NCI-H2107 treated with DMSO at 0.1 percent for 48 hours (cell line): ENCODE results near the gene LRWD1.
"Not testable (repeated sequence)": the region's sequence is repeated elsewhere in the genome, so short reads cannot be mapped to it uniquely, and the experiment has no call there.

Experiments used
- DNase-seq: peaks from one replicate; lab custom pipeline; 2025; ENCODE audit not compliant: unreplicated experiment; lab: John Stamatoyannopoulos, UW

LRWD1 gene

GRCh38 chr7:102467581-102468477 is 3.0 kb downstream of the LRWD1 start:
- no peak for DNase-seq

GRCh38 chr7:102468478-102469350 is 3.9 kb downstream of the LRWD1 start:
- no peak for DNase-seq

- no peak for DNase-seq
Observed at GRCh38 chr7:102469351-102469971, 4.7 kb downstream of the LRWD1 start.

DNA sequence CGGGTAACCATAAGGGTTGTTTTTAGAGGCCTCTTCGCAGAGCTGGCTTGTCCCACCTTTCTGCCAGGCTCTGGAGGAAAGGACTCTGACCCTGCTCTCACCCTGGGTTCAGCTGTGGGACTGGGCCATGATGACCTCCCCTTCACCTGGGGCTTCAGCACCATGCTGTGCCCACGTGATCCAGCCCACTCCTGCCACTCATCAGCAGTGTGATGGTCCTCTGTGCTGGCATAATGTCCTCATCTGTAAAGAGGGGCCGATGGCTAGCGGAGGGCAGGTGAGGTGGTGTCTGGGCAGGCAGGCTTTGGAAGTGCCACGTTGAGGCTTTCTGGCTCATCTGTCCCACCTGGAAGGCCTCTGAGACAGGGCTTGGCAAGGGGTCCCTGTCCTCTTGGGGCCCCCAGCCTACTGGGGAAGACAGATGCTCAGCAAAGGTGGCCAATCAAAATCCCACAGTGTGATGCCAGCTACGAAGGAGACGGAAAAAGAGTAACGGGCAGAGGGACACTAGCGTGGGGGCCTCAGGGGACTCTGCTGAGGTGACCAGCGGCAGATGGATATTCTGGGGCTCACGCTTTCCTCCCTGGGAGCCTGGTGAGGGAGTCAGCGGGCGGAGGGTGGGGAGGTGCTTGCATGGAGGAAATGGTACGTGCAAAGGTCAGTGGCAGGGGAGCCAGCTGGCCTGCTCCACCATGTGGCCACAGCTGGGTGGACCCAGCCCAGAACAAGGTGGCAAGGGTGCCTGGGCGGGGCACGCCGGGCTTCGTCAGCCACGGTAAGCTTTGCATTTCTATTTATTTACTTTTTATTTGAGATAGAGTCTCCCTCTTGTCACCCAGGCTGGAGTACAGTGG is 5.4 kb downstream of the LRWD1 start:
- DNase-seq = no peak

- no peak for DNase-seq
Observed at GRCh38 chr7:102471791-102472125, 7.0 kb downstream of the LRWD1 start.

- DNase-seq = no peak
Observed at GRCh38 chr7:102472126-102473041, 7.6 kb downstream of the LRWD1 start.

GRCh38 chr7:102473271-102473991 is 8.6 kb downstream of the LRWD1 start:
- no peak for DNase-seq

DNA sequence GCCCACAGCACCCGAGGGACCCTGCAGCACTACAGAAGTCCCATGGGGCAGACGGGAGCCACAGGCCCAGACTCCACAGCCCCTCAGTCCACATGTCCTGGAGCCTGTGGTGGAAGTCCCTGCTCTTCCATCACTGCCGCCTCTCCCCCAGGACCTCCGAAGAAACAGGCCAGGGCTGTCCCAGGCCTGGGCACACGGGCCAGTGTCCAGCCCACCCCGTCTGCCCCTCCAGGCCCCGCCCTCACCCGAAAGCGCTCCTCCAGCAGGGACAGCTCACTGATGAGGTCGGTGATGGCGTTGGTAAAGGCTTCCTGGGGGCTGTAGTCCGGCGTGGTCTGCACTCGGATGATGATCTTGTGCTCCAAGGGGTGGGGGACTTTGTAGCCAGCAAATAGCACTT is 9.3 kb downstream of the LRWD1 start:
- not testable (repeated sequence) for DNase-seq

GRCh38 chr7:102474736-102475435 is 10.1 kb downstream of the LRWD1 start:
- not testable (repeated sequence) for DNase-seq

DNA sequence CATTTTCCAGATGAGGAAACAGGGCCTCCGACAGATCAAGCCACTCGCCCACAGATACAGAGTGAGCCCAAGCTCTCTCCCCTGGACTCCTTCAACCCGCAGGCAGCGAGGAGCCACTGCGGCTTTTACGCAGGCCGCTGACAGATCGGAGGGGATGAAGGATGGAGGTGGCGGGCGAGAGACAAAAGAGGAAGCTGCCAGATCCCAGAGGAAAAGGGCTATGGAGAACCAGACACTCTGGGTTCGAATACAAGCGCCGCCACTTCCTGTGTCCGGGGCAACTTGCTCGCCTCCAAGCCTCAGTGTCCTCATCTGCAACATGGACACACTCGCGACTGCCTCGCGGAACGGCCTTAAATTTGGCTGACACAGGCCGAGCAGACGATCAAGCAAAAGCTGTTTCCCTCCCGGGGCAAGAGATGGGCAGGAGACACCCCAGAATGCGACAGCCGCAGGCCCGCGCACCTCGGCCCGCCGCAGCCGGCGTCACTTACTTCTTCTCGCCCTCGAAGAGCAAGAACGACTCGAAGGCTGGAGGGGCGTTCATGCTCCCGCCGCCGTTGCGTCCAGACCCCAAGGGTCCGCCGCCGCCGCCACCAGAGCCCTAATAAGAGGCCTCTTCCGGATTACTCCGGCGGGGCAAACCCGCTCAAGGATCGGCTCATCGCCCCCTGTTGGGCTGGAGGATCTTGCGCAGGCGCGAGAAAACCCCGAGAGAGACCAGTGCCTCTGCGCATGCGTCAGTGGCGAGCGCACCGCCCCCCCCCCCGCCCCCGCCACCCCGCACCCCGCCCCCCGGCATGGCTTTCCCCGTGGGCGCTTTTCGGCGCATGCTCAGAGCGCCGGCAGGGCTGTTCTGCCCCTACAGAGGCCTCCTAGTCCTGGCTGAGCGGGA is 13.8 kb downstream of the LRWD1 start, which contains the start of gene POLR2J:
TSS of gene POLR2J (minus strand) at position 609 of the 895 bp plus-strand sequence. CDS start at position 547, 62 bp downstream.
- DNase-seq = not testable (repeated sequence)

DNA sequence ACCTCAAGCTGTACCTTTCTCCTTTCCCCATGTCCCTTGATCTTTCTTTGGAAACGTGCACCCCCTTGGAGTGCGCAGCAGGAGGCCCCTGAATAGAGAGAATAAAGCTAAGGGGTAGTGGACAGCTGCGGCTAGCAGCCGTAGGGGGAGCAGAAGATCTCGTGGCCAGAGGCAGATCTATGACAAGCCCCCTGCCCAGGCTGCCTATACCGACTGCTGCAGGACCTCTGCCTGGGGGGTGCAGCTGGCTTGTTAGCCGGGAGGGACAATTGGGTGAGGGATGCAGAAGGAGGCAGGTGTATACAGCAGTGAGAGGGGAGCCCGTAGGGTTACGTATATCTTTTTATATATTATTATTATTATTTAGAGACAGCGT is 14.4 kb downstream of the LRWD1 start:
- not testable (repeated sequence) for DNase-seq

DNA sequence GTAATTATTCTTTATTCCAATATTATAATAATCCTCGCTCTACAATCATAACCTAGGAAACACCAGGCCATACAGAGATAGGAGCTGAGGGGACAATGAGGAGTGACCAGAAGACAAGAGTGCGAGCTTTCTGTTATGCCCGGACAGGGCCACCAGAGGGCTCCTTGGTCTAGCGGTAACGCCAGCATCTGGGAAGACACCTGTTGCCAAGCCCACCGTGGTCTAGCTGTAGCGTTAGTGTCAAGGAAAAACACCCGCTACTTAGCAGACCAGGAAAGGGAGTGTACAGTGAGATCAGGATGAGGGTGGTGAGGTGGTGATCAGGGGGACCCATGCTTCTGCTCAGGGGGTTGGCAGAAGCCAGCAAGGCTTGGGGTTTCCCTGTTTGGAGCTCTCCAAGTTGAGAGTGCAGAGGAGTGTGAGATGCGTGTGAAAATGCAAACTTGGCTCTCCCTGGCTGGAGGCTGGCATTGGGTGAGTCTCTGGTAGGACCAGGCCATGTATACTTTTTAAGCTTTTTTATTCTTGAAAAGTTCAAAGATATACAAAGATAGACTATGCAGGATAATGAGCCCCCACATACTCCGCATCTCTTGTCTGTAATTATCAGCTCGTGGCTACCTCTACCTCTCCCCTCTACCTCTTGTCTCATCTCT is 15.3 kb downstream of the LRWD1 start:
- DNase-seq = not testable (repeated sequence)

DNA sequence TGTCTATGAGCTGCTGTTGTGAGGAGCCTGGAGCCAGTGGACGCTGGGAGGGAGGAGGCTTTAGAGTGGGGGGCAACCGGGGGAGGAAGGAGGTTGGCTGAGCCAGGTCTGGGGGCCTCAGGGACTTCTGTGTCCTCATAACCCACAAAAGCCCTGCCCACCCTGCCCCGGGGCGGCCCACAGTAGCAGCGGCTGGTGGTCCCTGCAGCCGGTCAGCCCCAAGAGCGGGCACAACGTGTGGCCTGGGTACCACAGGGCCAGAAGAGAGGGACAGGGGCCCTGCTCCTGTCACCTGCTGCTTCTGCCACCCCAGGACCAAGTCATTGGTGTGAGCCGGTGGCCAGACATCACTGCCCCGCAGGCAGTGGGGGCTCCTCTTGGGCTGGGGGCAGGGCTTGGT is 17.2 kb downstream of the LRWD1 start:
- not testable (repeated sequence) for DNase-seq

DNA sequence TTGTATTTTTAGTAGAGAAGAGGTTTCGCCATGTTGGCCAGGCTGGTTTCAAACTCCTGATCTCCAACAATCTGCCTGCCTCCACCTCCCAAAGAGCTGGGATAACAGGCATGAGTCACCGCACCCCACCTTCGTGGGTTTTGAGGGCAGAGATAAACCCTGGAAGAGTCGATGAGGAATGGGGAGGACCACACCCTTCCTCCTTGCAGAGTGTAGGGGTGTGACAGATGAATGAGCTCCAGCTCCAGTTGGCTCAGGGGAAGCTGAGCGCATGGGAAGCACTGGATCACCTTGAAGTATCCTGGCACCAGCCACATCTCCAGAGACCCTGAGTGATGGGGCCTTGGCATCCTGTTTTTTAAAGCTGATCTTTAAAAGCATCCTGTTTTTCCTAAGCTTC is 19.5 kb downstream of the LRWD1 start:
- not testable (repeated sequence) for DNase-seq

DNA sequence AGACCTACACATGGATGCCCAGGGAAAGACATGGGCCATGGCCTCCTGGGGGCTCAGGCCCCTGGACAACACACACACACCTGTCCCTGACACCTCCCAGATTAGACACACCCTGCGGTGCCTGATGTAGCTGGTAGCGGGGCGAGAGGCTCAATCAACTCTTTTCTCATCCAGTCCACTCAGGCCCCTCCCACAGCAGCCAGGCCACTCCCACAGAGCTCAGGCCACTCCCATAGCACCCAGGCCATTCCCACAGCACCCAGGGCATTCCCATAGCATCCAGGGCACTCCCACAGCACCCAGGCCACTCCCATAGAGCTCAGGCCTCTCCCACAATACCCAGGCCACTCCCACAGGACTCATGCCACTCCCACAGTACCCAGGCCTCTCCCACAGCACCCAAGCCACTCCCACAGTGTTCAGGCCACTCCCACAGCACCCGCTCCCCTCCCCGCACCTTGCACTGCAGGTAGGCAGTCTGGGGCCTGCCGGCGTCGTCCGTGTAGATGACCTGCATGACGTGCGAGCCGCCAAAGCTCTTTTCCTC is 25.8 kb downstream of the LRWD1 start:
- DNase-seq = not testable (repeated sequence)

DNA sequence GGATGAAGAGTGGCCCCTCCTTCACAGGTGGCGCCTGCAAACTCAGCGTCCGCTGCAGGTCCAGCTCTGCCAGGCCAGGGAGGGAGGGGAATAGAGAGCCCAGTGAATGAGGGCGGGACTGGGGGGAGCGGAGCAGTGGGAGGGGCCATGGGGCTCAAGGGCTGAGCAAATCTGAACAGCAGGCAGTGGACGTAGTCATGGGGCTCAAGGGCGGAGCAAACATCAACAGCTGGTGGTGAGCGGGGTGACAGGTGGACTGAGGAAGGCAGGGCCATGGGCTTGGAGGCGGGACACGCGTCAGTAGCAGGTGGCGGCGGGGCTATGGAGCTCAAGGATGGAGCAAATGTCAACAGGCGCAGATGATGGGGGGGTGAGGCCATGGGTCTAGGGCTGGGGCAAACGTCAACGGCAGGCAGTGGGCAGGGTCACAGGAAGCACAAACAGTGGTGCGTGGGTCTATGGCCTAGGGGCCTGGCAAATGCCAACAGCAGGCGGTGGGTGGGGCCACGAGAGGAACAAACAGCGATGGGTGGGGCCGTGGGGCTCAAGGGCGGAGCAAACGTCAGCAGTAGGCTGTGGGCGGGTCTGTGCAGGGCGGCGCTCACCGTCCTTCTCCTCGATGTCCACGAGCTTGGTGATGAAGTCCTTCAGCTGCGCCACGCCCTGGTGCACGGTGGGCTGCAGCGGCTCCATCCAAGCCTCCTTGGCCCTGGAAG is 28.6 kb downstream of the LRWD1 start:
- not testable (repeated sequence) for DNase-seq
